Type B pancreatic cell (in vitro differentiated cells): ENCODE data around the gene DAND5. TPM values are rescaled to one million over a fixed set of nuclear protein-coding genes. Genes with fewer than 3 reads are reported as not detected.

Source experiments
- DNase-seq: peaks from one replicate; pipeline ENCODE4 v3.0.0; 2021; ENCODE audit warnings: mixed read lengths; ENCODE audit not compliant: unreplicated experiment; ENCODE audit errors: extremely low spot score
- H3K27ac Mint-ChIP-seq: 2 replicates; pipeline ENCODE4 v1.8.0; 2021; ENCODE audit warnings: mild to moderate bottlenecking, mixed read lengths
- H3K27me3 Mint-ChIP-seq: 2 replicates; pipeline ENCODE4 v1.8.0; 2021; ENCODE audit warnings: mixed read lengths
- H3K36me3 Mint-ChIP-seq: 2 replicates; pipeline ENCODE4 v1.8.0; 2021; ENCODE audit warnings: mixed read lengths
- H3K4me1 Mint-ChIP-seq: one replicate; pipeline ENCODE4 v1.8.0; 2021; ENCODE audit warnings: mixed read lengths; ENCODE audit not compliant: unreplicated experiment
- H3K4me3 Mint-ChIP-seq: 2 replicates; pipeline ENCODE4 v1.8.0; 2021; ENCODE audit warnings: mild to moderate bottlenecking, mixed read lengths
- H3K9me3 Mint-ChIP-seq: 2 replicates; pipeline ENCODE4 v1.8.0; 2021; ENCODE audit warnings: mixed read lengths
- total RNA-seq: library from RNA; stranded (reverse); gene quantifications from 2 replicates; pipeline ENCODE4 v1.2.1, GENCODE V29; 2021; ENCODE audit warnings: low replicate concordance
- TF ChIP-seq, protein P1 (sequence below): fragments of 200-600 bp; sonication (generic); conservative IDR thresholded peaks from 2 replicates; pipeline ENCODE4 v1.5.0; 2021; ENCODE audit warnings: antibody characterized with exemption, mild to moderate bottlenecking

The DAND5 gene
- total RNA-seq, 1 donor from 2014 or later, result not detected

GRCh38 chr19:12992729-12993128, 23.4 kb downstream of the DAND5 start:
- H3K9me3 Mint-ChIP-seq, result no peaks in the 10 kb centered on the region
- TF ChIP-seq, protein P1, sequence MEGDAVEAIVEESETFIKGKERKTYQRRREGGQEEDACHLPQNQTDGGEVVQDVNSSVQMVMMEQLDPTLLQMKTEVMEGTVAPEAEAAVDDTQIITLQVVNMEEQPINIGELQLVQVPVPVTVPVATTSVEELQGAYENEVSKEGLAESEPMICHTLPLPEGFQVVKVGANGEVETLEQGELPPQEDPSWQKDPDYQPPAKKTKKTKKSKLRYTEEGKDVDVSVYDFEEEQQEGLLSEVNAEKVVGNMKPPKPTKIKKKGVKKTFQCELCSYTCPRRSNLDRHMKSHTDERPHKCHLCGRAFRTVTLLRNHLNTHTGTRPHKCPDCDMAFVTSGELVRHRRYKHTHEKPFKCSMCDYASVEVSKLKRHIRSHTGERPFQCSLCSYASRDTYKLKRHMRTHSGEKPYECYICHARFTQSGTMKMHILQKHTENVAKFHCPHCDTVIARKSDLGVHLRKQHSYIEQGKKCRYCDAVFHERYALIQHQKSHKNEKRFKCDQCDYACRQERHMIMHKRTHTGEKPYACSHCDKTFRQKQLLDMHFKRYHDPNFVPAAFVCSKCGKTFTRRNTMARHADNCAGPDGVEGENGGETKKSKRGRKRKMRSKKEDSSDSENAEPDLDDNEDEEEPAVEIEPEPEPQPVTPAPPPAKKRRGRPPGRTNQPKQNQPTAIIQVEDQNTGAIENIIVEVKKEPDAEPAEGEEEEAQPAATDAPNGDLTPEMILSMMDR, result no peak
- H3K36me3 Mint-ChIP-seq, result no peaks in the 10 kb centered on the region
- H3K4me1 Mint-ChIP-seq, result peaks cover 10% of the 10 kb centered on the region
- H3K4me3 Mint-ChIP-seq, result no peak overlapping the region
- peaks cover 61% of the 10 kb centered on the region for H3K27me3 Mint-ChIP-seq
- no peak for DNase-seq
- H3K27ac Mint-ChIP-seq, result no peak overlapping the region

- peak overlapping the region; percentile 24 for H3K27ac Mint-ChIP-seq
- H3K4me3 Mint-ChIP-seq, result peak overlapping the region; percentile 60
- no peak for DNase-seq
- no peaks in the 10 kb centered on the region for H3K9me3 Mint-ChIP-seq
- no peaks in the 10 kb centered on the region for H3K36me3 Mint-ChIP-seq
- TF ChIP-seq, protein P1, result no peak
- peaks cover 14% of the 10 kb centered on the region for H3K4me1 Mint-ChIP-seq
- peaks cover 68% of the 10 kb centered on the region for H3K27me3 Mint-ChIP-seq
Observed at GRCh38 chr19:12993562-12993961, 24.2 kb downstream of the DAND5 start.

GRCh38 chr19:12994701-12995595, 25.6 kb downstream of the DAND5 start, which contains the start of gene NFIX:
TSS of gene NFIX (plus strand) at chr19:12995475. CDS start at chr19:12995838, 363 bp downstream.
- H3K36me3 Mint-ChIP-seq, result no peaks in the 10 kb centered on the region
- peak within 1 kb of the TSS; percentile 44 for H3K27ac Mint-ChIP-seq
- H3K4me3 Mint-ChIP-seq, result peak within 1 kb of the TSS; percentile 93
- TF ChIP-seq, protein P1, result no peak
- H3K9me3 Mint-ChIP-seq, result no peaks in the 10 kb centered on the region
- peaks cover 81% of the 10 kb centered on the region for H3K27me3 Mint-ChIP-seq
- H3K4me1 Mint-ChIP-seq, result peaks cover 14% of the 10 kb centered on the region
- no peak for DNase-seq

- H3K27ac Mint-ChIP-seq, result no peak overlapping the region
- peak overlapping the region; percentile 86 for H3K4me3 Mint-ChIP-seq
- no peak for DNase-seq
- no peaks in the 10 kb centered on the region for H3K9me3 Mint-ChIP-seq
- H3K36me3 Mint-ChIP-seq, result no peaks in the 10 kb centered on the region
- TF ChIP-seq, protein P1, result no peak
- peaks cover 11% of the 10 kb centered on the region for H3K4me1 Mint-ChIP-seq
- peaks cover 86% of the 10 kb centered on the region for H3K27me3 Mint-ChIP-seq
Observed at GRCh38 chr19:12995596-12996405, 26.4 kb downstream of the DAND5 start.

GRCh38 chr19:12996406-12997094, 27.2 kb downstream of the DAND5 start:
- Mint-ChIP-seq H3K27ac (no peak overlapping the region), H3K4me3 (peak overlapping the region; percentile 72), H3K27me3 (peaks cover 86% of the 10 kb centered on the region), H3K4me1 (peaks cover 9% of the 10 kb centered on the region), H3K36me3 (no peaks in the 10 kb centered on the region), H3K9me3 (no peaks in the 10 kb centered on the region)
- no peak for DNase-seq
- TF ChIP-seq, protein P1, result no peak
